ENCODE measurements around the gene MYO7B. TPM values are rescaled to one million over a fixed set of nuclear protein-coding genes. Genes with fewer than 3 reads are reported as not detected.
A peak's percentile ranks its signal among the peaks of the same experiment; 100 is the strongest.

Gene MYO7B
- 0.28 TPM in 1 of 2 replicates, not detected in the other for total RNA-seq
- long read RNA-seq: 0 reads

- DNase-seq (ENCODE audit: low read depth, low spot score): no peak
- H3K27ac Mint-ChIP-seq (ENCODE audit: unreplicated experiment): no peak within 1 kb of the TSS
- peaks cover 27% of the 10 kb centered on the region for H3K27me3 Mint-ChIP-seq (ENCODE audit: low read depth)
- no peaks in the 10 kb centered on the region for H3K4me1 Mint-ChIP-seq
- no peaks in the 10 kb centered on the region for H3K36me3 Mint-ChIP-seq (ENCODE audit: low read depth)
- TF ChIP-seq CTCF (conservative IDR thresholded peaks at IDR 0.05): no peak
- no peaks in the 10 kb centered on the region for H3K9me3 Mint-ChIP-seq
- no peak within 1 kb of the TSS for H3K4me3 Mint-ChIP-seq
Measured at GRCh38 chr2:127535422-127535901, at the start of gene MYO7B. Gene MYO7B (plus strand): TSS chr2:127535683. CDS start chr2:127559723, 24,040 bp downstream.

DNA sequence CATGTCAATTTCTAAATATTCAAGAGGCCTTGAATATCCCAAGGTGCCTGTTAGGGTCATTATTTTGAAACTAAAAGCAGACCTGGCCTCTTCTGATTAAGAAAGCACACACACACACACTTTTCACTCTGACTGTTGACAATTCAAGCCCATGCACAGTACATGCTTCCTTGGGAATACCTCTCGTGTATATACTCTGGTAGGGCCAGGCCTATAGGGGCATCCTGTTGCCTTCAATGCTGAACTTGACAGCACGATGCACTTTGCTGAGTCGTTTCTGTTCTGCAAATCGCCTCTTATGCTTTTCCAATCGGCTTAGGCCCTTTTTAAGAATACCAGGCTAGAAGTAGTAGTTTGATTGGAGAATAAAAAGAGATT is 49.8 kb upstream of the MYO7B start:
- TF ChIP-seq CTCF (conservative IDR thresholded peaks at IDR 0.05): no peak
- H3K36me3 Mint-ChIP-seq (ENCODE audit: low read depth): peaks cover 38% of the 10 kb centered on the region

GRCh38 chr2:127486247-127487058 is 49.0 kb upstream of the MYO7B start:
- TF ChIP-seq CTCF (conservative IDR thresholded peaks at IDR 0.05): no peak
- no peaks in the 10 kb centered on the region for H3K27me3 Mint-ChIP-seq (ENCODE audit: low read depth)
- peaks cover 36% of the 10 kb centered on the region for H3K36me3 Mint-ChIP-seq (ENCODE audit: low read depth)
- peaks cover 5% of the 10 kb centered on the region for H3K4me1 Mint-ChIP-seq
- no peaks in the 10 kb centered on the region for H3K9me3 Mint-ChIP-seq
- DNase-seq (ENCODE audit: low read depth, low spot score): no peak
- no peak overlapping the region for H3K4me3 Mint-ChIP-seq
- H3K27ac Mint-ChIP-seq (ENCODE audit: unreplicated experiment): peak overlapping the region; percentile 78

More for the DNA sequence above, 49.8 kb upstream of the MYO7B start:
- Mint-ChIP-seq H3K27ac (ENCODE audit: unreplicated experiment) (no peak overlapping the region), H3K27me3 (ENCODE audit: low read depth) (no peaks in the 10 kb centered on the region), H3K9me3 (no peaks in the 10 kb centered on the region), H3K4me3 (no peak overlapping the region), H3K4me1 (peaks cover 12% of the 10 kb centered on the region)
- DNase-seq (ENCODE audit: low read depth, low spot score): no peak

GRCh38 chr2:127490283-127490682 is 45.2 kb upstream of the MYO7B start:
- Mint-ChIP-seq H3K27me3 (ENCODE audit: low read depth) (no peaks in the 10 kb centered on the region), H3K27ac (ENCODE audit: unreplicated experiment) (no peak overlapping the region), H3K4me3 (no peak overlapping the region), H3K36me3 (ENCODE audit: low read depth) (peaks cover 26% of the 10 kb centered on the region), H3K4me1 (no peaks in the 10 kb centered on the region), H3K9me3 (no peaks in the 10 kb centered on the region)
- no peak for TF ChIP-seq CTCF (conservative IDR thresholded peaks at IDR 0.05)
- no peak for DNase-seq (ENCODE audit: low read depth, low spot score)

DNA sequence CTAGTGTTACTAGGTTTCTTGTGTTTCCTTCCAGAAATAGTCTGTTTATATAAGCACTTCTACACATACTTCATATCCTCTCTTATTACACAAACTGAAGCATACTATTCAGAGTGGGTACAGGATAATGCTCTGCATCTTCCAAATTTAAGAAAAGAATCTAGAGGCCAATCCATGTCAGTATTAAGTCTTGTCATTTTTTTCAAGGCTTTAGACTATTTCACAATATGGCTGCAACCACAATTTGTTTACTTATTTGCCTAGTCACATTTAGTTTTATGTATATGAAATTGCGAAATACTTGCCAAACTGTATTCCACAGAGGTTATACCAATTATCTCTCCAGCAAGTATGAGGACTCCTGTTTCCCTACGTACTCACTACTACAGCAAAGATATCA is 37.1 kb upstream of the MYO7B start:
- H3K9me3 Mint-ChIP-seq: no peaks in the 10 kb centered on the region
- no peak for DNase-seq (ENCODE audit: low read depth, low spot score)
- no peak overlapping the region for H3K4me3 Mint-ChIP-seq
- H3K36me3 Mint-ChIP-seq (ENCODE audit: low read depth): peaks cover 22% of the 10 kb centered on the region
- H3K27ac Mint-ChIP-seq (ENCODE audit: unreplicated experiment): no peak overlapping the region
- no peaks in the 10 kb centered on the region for H3K4me1 Mint-ChIP-seq
- no peak for TF ChIP-seq CTCF (conservative IDR thresholded peaks at IDR 0.05)
- H3K27me3 Mint-ChIP-seq (ENCODE audit: low read depth): no peaks in the 10 kb centered on the region
